Nephron (organoid): ENCODE results near the gene FOXD1.
A peak's percentile ranks its signal among the peaks of the same experiment; 100 is the strongest.

Experiments used
- H3K27ac Mint-ChIP-seq, 3 experiments: 2 replicates each; pipeline ENCODE4 v1.8.0; 2020; ENCODE audit warnings: mixed read lengths in 3 of 3, mild to moderate bottlenecking in 2 of 3, moderate library complexity in 1 of 3
- H3K27me3 Mint-ChIP-seq: 2 replicates; pipeline ENCODE4 v1.8.0; 2021; ENCODE audit warnings: low read depth, mild to moderate bottlenecking, moderate library complexity, mixed read lengths
- H3K36me3 Mint-ChIP-seq: 2 replicates; pipeline ENCODE4 v1.8.0; 2020; ENCODE audit warnings: low read depth, mixed read lengths
- H3K4me1 Mint-ChIP-seq: 2 replicates; pipeline ENCODE4 v1.8.0; 2020; ENCODE audit warnings: mixed read lengths
- H3K4me3 Mint-ChIP-seq, 3 experiments: 2 replicates each; pipeline ENCODE4 v1.8.0; 2020; ENCODE audit warnings: mild to moderate bottlenecking in 3 of 3, mixed read lengths in 3 of 3, moderate library complexity in 2 of 3
- H3K9me3 Mint-ChIP-seq: 2 replicates; pipeline ENCODE4 v1.8.0; 2020; ENCODE audit warnings: mixed read lengths
- TF ChIP-seq, protein P1 (sequence below), 3 experiments: fragments of 200-600 bp; sonication (generic); IDR thresholded peaks; one replicate each; pipeline ENCODE4 v1.5.0; 2021; ENCODE audit warnings: antibody characterized with exemption in 3 of 3; ENCODE audit not compliant: unreplicated experiment in 3 of 3

Gene FOXD1

DNA sequence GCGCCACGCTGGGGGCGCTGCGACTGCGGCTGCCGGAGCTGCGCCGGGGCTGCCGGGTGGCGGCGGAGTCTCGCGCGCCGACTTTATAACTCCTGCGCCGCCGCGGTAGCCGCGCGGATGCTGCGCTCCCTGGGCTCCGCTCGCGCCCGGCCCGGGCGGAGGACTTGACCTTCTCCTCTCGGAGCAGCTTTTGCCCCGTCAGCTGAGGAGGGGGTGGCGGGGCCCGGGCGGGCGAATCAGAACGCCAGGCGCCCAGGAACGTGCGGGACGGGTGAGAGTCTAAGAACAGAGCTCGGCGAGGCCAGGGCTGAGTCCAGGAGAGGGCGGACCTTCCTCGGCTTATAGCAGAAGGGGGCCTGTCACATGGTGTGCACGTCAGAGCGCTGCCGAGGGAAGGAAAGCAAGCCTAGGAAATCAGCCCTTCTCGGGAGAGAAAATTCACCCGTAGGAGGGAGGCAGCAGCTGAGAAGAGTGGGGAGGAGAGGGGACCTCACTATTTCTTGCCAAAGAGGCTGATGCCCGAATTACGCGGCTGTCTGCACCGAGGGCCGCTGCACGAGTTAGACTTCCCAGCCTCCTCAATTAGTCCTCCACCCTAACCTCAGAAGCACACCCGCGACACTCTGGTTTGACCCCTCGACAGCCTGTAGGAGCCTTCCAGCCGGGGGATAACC is at the start of gene FOXD1:
Gene FOXD1, minus strand, starts transcription at position 315 of the 674 bp plus-strand sequence. CDS start 415 bp downstream, outside the sequence.
- Mint-ChIP-seq H3K36me3 (peaks cover 10% of the 10 kb centered on the region), H3K27ac (peak within 1 kb of the TSS; percentile 51 to 94 (median 92)), H3K4me1 (peaks cover 23% of the 10 kb centered on the region), H3K27me3 (peaks cover 96% of the 10 kb centered on the region), H3K4me3 (peak within 1 kb of the TSS; percentile 87 to 94 (median 90)), H3K9me3 (peaks cover 3% of the 10 kb centered on the region)
- TF ChIP-seq, protein P1, sequence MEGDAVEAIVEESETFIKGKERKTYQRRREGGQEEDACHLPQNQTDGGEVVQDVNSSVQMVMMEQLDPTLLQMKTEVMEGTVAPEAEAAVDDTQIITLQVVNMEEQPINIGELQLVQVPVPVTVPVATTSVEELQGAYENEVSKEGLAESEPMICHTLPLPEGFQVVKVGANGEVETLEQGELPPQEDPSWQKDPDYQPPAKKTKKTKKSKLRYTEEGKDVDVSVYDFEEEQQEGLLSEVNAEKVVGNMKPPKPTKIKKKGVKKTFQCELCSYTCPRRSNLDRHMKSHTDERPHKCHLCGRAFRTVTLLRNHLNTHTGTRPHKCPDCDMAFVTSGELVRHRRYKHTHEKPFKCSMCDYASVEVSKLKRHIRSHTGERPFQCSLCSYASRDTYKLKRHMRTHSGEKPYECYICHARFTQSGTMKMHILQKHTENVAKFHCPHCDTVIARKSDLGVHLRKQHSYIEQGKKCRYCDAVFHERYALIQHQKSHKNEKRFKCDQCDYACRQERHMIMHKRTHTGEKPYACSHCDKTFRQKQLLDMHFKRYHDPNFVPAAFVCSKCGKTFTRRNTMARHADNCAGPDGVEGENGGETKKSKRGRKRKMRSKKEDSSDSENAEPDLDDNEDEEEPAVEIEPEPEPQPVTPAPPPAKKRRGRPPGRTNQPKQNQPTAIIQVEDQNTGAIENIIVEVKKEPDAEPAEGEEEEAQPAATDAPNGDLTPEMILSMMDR (IDR thresholded peaks at IDR 0.05; ENCODE audit: unreplicated experiment in 3 of 3): no peak

- Mint-ChIP-seq H3K4me3 (peak overlapping the region; percentile 99 to 100 (median 100)), H3K4me1 (peaks cover 27% of the 10 kb centered on the region), H3K27ac (peak overlapping the region; percentile 97 to 100 (median 100)), H3K27me3 (no peaks in the 10 kb centered on the region), H3K9me3 (no peaks in the 10 kb centered on the region), H3K36me3 (peaks cover 26% of the 10 kb centered on the region)
- TF ChIP-seq, protein P1 (IDR thresholded peaks at IDR 0.05; ENCODE audit: unreplicated experiment in 3 of 3): no peak
Observed at GRCh38 chr5:73497497-73498056, 49.0 kb upstream of the FOXD1 start.

DNA sequence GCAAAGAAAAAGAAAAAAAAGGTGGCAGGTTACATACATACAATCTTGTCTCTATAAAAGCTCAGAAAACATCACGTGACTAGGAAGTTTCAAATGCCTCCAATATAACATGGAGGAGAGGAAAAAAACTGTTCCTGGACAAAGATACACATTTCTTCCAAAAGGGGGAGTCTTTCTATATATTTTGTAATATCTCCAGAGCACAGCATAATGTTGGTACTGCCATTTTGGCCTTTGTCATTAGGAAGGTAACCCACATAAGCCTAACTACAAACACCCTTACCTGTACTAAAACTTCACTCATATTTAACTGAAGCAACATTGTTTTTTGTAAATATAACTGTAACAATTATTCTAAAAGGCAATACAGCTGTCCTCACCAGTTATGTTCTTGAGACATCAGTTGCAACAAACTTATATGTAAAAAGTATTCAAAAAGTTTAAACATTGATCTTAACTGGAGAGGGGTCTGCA is 48.4 kb upstream of the FOXD1 start:
- peak overlapping the region; percentile 97 to 100 (median 100) for H3K27ac Mint-ChIP-seq
- H3K4me1 Mint-ChIP-seq: peaks cover 27% of the 10 kb centered on the region
- H3K36me3 Mint-ChIP-seq: peaks cover 20% of the 10 kb centered on the region
- TF ChIP-seq, protein P1 (IDR thresholded peaks at IDR 0.05; ENCODE audit: unreplicated experiment in 3 of 3): peak; percentile 33 to 63 (median 41)
- no peaks in the 10 kb centered on the region for H3K27me3 Mint-ChIP-seq
- peak overlapping the region; percentile 99 to 100 (median 100) for H3K4me3 Mint-ChIP-seq
- no peaks in the 10 kb centered on the region for H3K9me3 Mint-ChIP-seq

GRCh38 chr5:73495772-73496335 is 47.3 kb upstream of the FOXD1 start:
- Mint-ChIP-seq H3K4me1 (peaks cover 22% of the 10 kb centered on the region), H3K27ac (no peak overlapping the region), H3K27me3 (no peaks in the 10 kb centered on the region), H3K9me3 (no peaks in the 10 kb centered on the region), H3K36me3 (peaks cover 13% of the 10 kb centered on the region), H3K4me3 (no peak overlapping the region)
- TF ChIP-seq, protein P1 (IDR thresholded peaks at IDR 0.05; ENCODE audit: unreplicated experiment in 3 of 3): no peak

GRCh38 chr5:73494721-73495120 is 46.1 kb upstream of the FOXD1 start:
- Mint-ChIP-seq H3K36me3 (peaks cover 4% of the 10 kb centered on the region), H3K9me3 (no peaks in the 10 kb centered on the region), H3K27ac (peak overlapping the region; percentile 59 to 89 (median 67)), H3K4me3 (peak overlapping the region in 1 of 3 experiments; percentile 14), H3K27me3 (no peaks in the 10 kb centered on the region), H3K4me1 (peaks cover 16% of the 10 kb centered on the region)
- TF ChIP-seq, protein P1 (IDR thresholded peaks at IDR 0.05; ENCODE audit: unreplicated experiment in 3 of 3): no peak
